Neural progenitor cell (in vitro differentiated cells): ENCODE data around the gene SOD3.

Experiments
- EZH2phosphoT487 ChIP-seq: fragments of 200-600 bp; sonication (generic); IDR thresholded peaks from 2 replicates; pipeline ENCODE4 v1.6.1; 2017; ENCODE audit warnings: antibody characterized with exemption
- TF ChIP-seq, protein P1 (sequence below): fragments of 200-600 bp; sonication (generic); IDR thresholded peaks from 2 replicates; pipeline ENCODE4 v1.5.1; 2017; ENCODE audit warnings: antibody characterized with exemption, mild to moderate bottlenecking

DNA sequence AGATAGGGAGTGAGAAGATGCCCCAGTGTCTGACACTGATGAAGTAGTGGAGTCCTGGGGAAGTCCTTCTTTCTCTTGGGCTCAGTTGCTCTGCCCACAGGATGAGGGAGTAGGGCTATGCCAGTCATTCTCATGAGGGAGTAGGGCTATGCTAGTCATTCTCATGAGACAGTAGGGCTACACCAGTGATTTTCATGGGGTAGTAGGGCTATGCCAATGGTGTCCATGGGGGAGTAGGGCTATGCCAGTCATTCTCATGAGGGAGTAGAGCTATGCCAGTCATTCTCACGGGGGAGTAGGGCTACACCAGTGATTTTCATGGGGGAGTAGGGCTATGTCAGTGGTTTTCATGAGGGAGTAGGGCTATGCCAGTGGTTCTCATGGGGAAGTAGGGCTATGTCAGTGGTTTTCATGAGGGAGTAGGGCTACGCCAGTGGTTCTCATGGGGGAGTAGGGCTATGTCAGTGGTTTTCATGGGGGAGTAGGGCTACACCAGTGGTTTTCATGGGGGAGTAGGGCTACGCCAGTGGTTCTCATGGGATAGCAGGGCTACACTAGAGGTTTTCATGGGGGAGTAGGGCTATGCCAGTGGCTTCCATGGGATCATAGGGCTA lies 43.3 kb upstream of the SOD3 start:
- TF ChIP-seq, protein P1, sequence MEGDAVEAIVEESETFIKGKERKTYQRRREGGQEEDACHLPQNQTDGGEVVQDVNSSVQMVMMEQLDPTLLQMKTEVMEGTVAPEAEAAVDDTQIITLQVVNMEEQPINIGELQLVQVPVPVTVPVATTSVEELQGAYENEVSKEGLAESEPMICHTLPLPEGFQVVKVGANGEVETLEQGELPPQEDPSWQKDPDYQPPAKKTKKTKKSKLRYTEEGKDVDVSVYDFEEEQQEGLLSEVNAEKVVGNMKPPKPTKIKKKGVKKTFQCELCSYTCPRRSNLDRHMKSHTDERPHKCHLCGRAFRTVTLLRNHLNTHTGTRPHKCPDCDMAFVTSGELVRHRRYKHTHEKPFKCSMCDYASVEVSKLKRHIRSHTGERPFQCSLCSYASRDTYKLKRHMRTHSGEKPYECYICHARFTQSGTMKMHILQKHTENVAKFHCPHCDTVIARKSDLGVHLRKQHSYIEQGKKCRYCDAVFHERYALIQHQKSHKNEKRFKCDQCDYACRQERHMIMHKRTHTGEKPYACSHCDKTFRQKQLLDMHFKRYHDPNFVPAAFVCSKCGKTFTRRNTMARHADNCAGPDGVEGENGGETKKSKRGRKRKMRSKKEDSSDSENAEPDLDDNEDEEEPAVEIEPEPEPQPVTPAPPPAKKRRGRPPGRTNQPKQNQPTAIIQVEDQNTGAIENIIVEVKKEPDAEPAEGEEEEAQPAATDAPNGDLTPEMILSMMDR: no peak
- TF ChIP-seq EZH2phosphoT487: no peak
